Astrocyte of the cerebellum (primary cell): ENCODE measurements around the gene RBM39.
"Not testable (repeated sequence)": the region's sequence is repeated elsewhere in the genome, so short reads cannot be mapped to it uniquely, and the experiment has no call there.

Source experiments
- DNase-seq: peaks from one replicate; pipeline ENCODE4 v3.0.0-alpha.2; 2011; ENCODE audit warnings: low read depth
- H3K4me3 ChIP-seq: 2 replicates; pipeline ENCODE4 v1.5.1; 2011; ENCODE audit warnings: mild to moderate bottlenecking, low read depth, low read length, moderate library complexity
- in situ Hi-C: cut with HindIII; loops from 2 replicates; pipeline ENCODE4 v1.10.0; 2017; ENCODE audit warnings: low sequenced_read_pairs
- TF ChIP-seq, protein P1 (sequence below): IDR thresholded peaks from 2 replicates; pipeline ENCODE4 v1.5.1; 2012; ENCODE audit warnings: low read length, low read depth, moderate library complexity, mild to moderate bottlenecking; ENCODE audit errors: missing control alignments

The RBM39 gene

GRCh38 chr20:35768731-35769664 is 26.9 kb upstream of the RBM39 start:
- in situ Hi-C loops = no loop called here
- DNase-seq = peak; percentile 87
- H3K4me3 ChIP-seq = no peak overlapping the region
- TF ChIP-seq, protein P1, sequence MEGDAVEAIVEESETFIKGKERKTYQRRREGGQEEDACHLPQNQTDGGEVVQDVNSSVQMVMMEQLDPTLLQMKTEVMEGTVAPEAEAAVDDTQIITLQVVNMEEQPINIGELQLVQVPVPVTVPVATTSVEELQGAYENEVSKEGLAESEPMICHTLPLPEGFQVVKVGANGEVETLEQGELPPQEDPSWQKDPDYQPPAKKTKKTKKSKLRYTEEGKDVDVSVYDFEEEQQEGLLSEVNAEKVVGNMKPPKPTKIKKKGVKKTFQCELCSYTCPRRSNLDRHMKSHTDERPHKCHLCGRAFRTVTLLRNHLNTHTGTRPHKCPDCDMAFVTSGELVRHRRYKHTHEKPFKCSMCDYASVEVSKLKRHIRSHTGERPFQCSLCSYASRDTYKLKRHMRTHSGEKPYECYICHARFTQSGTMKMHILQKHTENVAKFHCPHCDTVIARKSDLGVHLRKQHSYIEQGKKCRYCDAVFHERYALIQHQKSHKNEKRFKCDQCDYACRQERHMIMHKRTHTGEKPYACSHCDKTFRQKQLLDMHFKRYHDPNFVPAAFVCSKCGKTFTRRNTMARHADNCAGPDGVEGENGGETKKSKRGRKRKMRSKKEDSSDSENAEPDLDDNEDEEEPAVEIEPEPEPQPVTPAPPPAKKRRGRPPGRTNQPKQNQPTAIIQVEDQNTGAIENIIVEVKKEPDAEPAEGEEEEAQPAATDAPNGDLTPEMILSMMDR = no peak

DNA sequence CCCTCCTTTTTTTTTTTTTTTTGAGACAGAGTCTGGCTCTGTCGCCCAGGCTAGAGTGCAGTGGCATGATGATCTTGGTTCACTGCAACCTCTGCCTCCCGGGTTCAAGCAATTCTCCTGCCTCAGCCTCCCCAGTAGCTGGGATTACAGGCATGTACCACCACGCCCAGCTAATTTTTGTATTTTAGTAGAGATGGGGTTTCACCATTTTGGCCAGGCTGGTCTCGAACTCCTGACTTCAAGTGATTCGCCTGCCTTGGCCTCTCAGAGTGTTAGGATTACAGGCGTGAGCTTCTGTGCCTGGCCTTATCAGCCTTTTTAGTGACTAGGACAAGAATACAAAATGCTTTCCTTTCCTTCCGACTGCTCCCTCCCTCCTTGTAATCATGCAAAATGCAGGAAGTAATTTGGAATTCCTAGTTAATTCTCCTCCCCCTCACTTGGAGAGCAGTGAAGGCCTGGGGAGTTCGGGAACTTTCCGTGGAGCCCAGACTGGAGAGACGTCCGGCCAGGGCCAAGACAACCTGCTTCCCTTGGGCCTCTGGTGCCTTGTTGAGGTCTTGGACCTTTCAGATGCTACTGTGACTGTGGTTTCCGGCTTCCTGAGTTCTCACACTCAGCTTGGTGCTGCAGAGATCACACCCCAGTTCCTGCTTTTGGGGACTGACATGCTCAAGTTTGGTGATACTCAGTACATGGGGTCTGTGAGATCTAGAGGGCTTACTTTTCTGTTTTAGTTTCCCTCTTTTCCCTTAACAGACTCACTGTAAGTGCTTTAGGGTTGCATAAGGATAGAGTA is 25.8 kb upstream of the RBM39 start:
- TF ChIP-seq, protein P1 = no peak
- DNase-seq = no peak
- in situ Hi-C loops = no loop called here
- H3K4me3 ChIP-seq = no peak overlapping the region

- no peak overlapping the region for H3K4me3 ChIP-seq
- in situ Hi-C loops = no loop called here
- DNase-seq = no peak
- TF ChIP-seq, protein P1 = no peak
Measured at GRCh38 chr20:35766843-35767242, 24.8 kb upstream of the RBM39 start.

GRCh38 chr20:35764936-35765335 is 22.9 kb upstream of the RBM39 start:
- in situ Hi-C loops, H3K4me3 ChIP-seq, DNase-seq: not testable (repeated sequence)

DNA sequence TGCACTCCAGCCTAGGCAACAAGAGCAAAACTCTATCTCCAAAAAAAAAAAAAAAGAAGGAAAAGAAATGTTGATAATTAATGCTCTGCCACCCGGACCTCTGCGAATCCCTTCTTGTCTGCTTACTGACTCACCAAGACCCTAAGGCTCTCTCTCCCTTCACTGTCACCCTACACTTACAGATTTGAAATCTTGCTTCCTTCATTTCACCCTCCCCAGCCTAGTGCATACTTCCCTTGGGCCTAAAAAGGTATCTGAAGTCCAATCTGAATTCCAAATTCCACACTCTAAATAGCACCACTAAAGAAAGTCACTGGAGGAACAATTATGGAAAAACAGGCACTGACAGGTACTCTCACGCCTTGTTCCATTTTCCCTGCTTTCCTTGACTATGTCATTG is 20.4 kb upstream of the RBM39 start:
- no peak overlapping the region for H3K4me3 ChIP-seq
- TF ChIP-seq, protein P1 = no peak
- in situ Hi-C loops = no loop called here
- no peak for DNase-seq

GRCh38 chr20:35761548-35761947 is 19.5 kb upstream of the RBM39 start:
- DNase-seq, H3K4me3 ChIP-seq, in situ Hi-C loops: not testable (repeated sequence)

GRCh38 chr20:35757098-35757705 is 15.1 kb upstream of the RBM39 start:
- TF ChIP-seq, protein P1 = no peak
- no peak overlapping the region for H3K4me3 ChIP-seq
- in situ Hi-C loops = no loop called here

More at GRCh38 chr20:35757098-35757705, 15.1 kb upstream of the RBM39 start:
- DNase-seq = no peak
